A172 (cell line): ENCODE data around the gene VSIR. TPM values are rescaled to one million over a fixed set of nuclear protein-coding genes. Genes with fewer than 3 reads are reported as not detected.

Experiments
- total RNA-seq: library from RNA; depleted of rRNA; stranded (reverse); fragments of >200 nt; shearing (Covaris generic); gene quantifications from 2 replicates; pipeline ENCODE4 v1.2.3, GENCODE V29; 2014; rRNA removed

VSIR gene
- total RNA-seq, 1 experiment from 2014 or later = 4.9 TPM

Other genes with a start within 250 kb of the VSIR start
- not detected in 2 replicates for gene C10orf105, start 53.7 kb downstream of the VSIR start, total RNA-seq
- 495 and 497 TPM in 2 replicates for gene PSAP, start 77.7 kb upstream of the VSIR start, total RNA-seq
- gene CHST3, start 190.9 kb upstream of the VSIR start, total RNA-seq = 57.0 and 59.0 TPM in 2 replicates